Stimulated activated CD8-positive, alpha-beta memory T cell treated with anti-CD3 and anti-CD28 coated beads, Interleukin-15, amount 100 ng/mL, for 4 hours (primary cell): ENCODE results near the gene LIMS4.
"Not testable (repeated sequence)": the region's sequence is repeated elsewhere in the genome, so short reads cannot be mapped to it uniquely, and the experiment has no call there.

Experiments used
- DNase-seq, 2 donors: peaks; one replicate each; pipeline ENCODE4 v3.0.0-alpha.2; 2020; ENCODE audit warnings: low read depth in 2 of 2

LIMS4 gene

GRCh38 chr2:110449127-110449947 lies 23.3 kb downstream of the LIMS4 start:
- not testable (repeated sequence) for DNase-seq

GRCh38 chr2:110446644-110447043 lies 26.0 kb downstream of the LIMS4 start:
- not testable (repeated sequence) for DNase-seq

- DNase-seq, result not testable (repeated sequence)
Observed at GRCh38 chr2:110443305-110444005, 29.2 kb downstream of the LIMS4 start.

- not testable (repeated sequence) for DNase-seq
Observed at GRCh38 chr2:110441905-110442304, 30.7 kb downstream of the LIMS4 start.

GRCh38 chr2:110434565-110434964 lies 38.1 kb downstream of the LIMS4 start:
- DNase-seq, result not testable (repeated sequence)

- DNase-seq, result not testable (repeated sequence)
Observed at GRCh38 chr2:110425725-110426124, 46.9 kb downstream of the LIMS4 start.

- DNase-seq, result not testable (repeated sequence)
Observed at GRCh38 chr2:110424421-110424820, 48.2 kb downstream of the LIMS4 start.

GRCh38 chr2:110423574-110423962 lies 49.0 kb downstream of the LIMS4 start:
- not testable (repeated sequence) for DNase-seq

- not testable (repeated sequence) for DNase-seq
Observed at GRCh38 chr2:110422852-110423573, 49.6 kb downstream of the LIMS4 start.

GRCh38 chr2:110420641-110421354 lies 51.8 kb downstream of the LIMS4 start:
- not testable (repeated sequence) for DNase-seq

GRCh38 chr2:110407142-110407541 lies 65.5 kb downstream of the LIMS4 start:
- not testable (repeated sequence) for DNase-seq

- not testable (repeated sequence) for DNase-seq
Observed at GRCh38 chr2:110404988-110405387, 67.6 kb downstream of the LIMS4 start.

GRCh38 chr2:110404246-110404645 lies 68.4 kb downstream of the LIMS4 start:
- DNase-seq, result not testable (repeated sequence)

GRCh38 chr2:110401001-110401618 lies 71.5 kb downstream of the LIMS4 start:
- not testable (repeated sequence) for DNase-seq

- DNase-seq, result not testable (repeated sequence)
Observed at GRCh38 chr2:110399378-110399777, 73.2 kb downstream of the LIMS4 start.

- not testable (repeated sequence) for DNase-seq
Observed at GRCh38 chr2:110395990-110396389, 76.6 kb downstream of the LIMS4 start.
